Activated T-helper 1 cell treated with Interleukin-2 at 50 U/mL for 16 hours (primary cell): Measurements from ENCODE around the gene RAI1.
"Not testable (repeated sequence)": the region's sequence is repeated elsewhere in the genome, so short reads cannot be mapped to it uniquely, and the experiment has no call there.

Experiments used
- DNase-seq: peaks from one replicate; pipeline ENCODE4 v3.0.0-alpha.2; 2020; ENCODE audit warnings: low read depth

RAI1 gene

DNA sequence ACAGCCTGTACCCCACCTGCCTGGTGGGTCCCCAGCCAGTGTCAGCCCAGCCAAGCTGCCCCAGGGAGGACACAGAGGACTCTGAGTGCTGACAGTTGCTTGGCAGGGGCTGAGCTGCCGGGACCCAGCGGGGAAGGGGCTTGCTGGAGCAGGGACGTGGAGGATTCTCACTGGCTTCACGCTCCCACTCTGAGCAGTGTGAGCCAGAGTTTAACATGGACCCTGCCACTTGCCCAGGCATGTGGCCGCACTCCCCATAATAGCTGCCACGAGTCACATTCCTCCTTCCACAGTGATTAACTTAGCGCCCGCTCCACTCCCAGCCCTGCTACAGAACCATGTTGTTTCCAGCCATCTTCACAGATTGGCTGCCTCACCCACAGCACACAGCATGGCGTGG, 124.3 kb downstream of the RAI1 start:
- DNase-seq = no peak

DNA sequence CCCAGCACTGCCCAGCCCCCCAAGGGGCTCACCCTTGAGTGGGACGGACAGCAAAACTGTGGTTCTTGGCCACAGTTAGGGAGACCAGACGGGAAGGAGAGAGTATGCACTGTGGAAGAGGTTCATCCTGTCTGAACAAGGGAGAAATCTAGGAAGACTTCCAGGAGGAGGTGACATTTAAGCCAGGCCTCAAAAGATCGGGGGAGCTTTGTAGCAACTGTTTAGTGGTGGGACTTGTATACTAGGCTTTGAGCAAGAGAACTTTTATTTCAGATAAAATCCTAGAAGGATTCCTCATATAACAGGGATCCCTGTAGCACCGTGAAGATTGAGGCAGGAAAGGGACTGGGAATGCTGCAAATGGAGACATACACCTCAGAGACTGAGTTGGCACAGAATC, 124.8 kb downstream of the RAI1 start:
- DNase-seq = no peak

GRCh38 chr17:17806611-17807274, 125.5 kb downstream of the RAI1 start:
- DNase-seq = no peak

DNA sequence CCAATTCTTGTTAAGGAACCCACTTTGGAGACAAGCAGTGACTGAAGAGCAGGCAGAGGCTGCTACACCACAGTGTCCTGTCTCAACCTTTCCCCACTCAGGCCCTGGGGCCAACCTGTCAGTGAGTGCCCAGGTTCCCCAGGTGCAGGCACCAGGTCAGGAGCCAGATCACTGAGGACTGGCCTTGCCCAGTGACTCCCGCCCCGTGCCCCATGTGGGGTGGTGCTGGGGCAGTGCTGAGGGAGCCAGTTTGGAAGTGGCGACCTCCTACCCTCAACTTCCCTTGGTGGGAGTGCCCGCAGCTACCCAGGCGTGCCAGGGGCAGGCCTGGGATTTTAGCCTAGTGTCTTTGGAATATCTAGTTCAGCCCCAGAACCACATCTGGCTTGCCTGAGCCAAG, 126.2 kb downstream of the RAI1 start:
- DNase-seq = no peak

DNA sequence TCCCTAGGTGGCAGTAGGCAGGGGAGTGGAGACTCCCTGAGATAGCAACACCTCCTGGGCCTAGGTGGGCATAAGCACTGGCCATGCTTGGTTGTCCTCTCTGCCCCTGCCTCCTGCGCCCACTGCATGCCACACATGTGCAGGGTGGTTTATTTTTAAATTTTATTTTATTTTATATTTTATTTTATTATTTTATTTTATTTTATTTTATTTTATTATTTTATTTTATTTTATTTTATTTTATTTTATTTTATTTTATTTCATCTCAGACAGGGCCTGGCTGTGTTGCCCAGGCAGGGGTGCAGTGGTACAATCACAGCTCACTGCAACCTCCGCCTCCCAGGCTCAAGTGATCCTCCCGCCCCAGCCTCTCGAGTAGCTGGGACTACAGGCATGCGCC, 126.9 kb downstream of the RAI1 start:
- DNase-seq = not testable (repeated sequence)

GRCh38 chr17:17808706-17809432, 127.6 kb downstream of the RAI1 start:
- DNase-seq = no peak

DNA sequence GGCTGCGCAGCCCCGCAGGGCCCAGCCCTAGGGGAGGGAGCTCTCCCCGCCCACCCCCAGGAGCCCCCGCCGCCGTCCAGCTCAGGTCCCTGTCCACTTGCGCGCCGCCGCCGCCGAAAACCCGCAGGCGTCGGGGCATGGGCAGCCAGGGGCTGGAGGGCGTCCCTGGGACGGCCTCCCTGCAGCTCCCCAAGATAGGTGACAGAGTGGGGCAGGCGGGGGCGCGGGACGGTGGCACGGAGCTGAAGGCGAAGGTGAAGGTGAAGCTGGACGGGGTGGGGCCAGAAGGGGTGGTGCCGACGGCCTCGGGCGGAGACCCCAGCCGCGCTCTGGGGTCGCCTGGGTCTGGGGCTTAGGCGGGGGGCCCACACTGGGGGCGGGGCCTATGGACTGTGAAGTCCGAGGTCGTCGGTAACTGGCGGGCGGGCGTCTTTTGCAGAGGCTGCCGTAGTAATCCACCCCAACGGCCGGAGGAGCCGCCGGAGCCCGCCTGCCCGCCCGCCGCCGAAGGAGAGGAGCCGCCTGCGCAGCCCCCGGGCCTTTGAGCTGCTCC, 128.3 kb downstream of the RAI1 start:
- no peak for DNase-seq

- no peak for DNase-seq
Measured at GRCh38 chr17:17810084-17810894, 129.0 kb downstream of the RAI1 start.

GRCh38 chr17:17810895-17811248, 129.6 kb downstream of the RAI1 start:
- DNase-seq = no peak

DNA sequence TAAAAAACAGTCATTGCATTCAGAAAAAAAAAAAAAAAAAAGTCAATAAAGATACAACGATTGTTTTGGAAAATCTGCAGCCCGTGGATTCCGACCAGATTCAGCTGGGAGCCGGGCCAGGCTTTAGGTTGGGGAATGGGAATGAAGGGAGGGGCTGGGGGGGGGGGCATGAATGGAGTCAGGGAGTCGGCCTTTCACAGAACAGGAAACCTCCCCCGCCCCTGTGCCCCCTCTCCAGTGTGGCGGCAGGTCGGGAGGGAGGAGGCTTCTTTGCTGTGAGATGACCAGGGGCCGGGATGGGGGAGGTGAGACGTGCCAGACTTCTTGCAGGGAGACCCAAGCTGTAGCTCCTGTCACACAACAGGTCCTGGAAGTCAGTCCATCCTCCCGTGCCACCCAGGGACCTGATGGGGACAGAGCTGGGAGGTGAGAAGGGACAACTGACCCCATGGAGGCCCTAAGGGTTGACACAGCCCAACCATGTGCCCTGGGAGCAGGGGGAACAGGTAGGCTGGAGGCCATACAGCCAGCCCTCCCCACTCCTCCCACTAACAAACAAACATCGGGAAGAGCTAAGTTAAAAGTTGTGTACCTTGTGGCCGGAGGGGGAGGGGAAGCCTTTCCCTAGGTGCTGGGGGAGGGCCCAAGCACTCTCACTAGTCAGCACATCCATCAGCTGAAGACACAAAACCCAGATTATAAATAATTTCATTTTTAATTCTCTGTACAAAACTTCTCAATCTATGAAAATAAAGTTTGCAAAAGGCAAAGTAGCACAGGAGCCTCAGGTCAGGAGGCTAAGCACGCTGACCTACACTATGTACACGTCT, 130.3 kb downstream of the RAI1 start:
- no peak for DNase-seq

- DNase-seq = peak; percentile 47
Measured at GRCh38 chr17:17812211-17813054, 131.2 kb downstream of the RAI1 start.

DNA sequence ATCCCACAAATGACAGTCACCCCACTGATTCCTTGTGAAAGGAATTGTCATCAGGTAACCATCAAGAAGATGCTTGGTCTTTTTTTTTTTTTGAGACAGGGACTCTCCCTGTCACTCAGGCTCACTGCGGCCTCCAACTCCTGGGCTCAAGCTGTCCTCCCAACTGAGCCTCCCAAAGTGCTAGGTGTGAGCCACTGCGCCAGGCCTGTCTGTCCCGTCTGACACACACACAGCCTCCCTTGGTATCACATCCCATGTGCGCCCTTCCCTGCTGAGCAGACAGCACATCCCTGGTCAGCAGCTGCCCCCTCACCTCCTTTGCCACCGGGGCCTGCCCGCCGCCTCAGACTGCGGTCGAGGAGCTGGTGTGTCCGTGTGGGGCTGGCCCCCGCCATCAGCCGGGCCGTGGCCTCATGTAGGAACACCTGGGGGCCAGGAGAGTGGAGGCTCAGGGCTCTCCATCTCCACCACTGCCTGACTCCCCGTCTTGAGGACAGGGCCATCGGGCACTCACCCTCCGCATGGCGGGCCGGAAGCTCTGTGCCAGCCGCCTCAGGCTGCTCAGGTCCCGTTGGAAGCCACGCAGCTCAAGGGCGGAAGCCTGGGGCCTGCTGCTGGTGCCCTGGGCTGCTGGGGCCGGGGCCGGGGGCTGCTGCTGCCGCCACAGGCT, 131.9 kb downstream of the RAI1 start:
- no peak for DNase-seq

- no peak for DNase-seq
Measured at GRCh38 chr17:17813725-17814095, 132.5 kb downstream of the RAI1 start.

- no peak for DNase-seq
Measured at GRCh38 chr17:17814162-17815061, 133.2 kb downstream of the RAI1 start.

DNA sequence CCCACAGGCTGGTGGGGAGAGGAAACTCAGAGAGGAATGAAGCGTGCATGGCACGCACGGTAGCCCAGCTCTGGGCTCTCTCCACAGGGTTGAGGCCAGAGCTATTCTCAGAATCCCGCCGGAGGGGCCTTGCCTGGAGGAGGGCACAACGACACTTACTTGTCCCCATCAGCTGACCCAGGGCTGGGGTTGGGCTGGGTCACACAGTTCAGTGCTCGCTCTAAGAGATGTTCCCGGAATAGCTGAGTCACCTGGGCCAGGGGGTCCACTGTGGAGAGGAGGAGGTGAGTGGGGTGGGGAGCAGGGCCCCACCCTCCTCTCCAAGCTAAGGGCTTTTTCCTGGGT, 133.8 kb downstream of the RAI1 start:
- DNase-seq = no peak

DNA sequence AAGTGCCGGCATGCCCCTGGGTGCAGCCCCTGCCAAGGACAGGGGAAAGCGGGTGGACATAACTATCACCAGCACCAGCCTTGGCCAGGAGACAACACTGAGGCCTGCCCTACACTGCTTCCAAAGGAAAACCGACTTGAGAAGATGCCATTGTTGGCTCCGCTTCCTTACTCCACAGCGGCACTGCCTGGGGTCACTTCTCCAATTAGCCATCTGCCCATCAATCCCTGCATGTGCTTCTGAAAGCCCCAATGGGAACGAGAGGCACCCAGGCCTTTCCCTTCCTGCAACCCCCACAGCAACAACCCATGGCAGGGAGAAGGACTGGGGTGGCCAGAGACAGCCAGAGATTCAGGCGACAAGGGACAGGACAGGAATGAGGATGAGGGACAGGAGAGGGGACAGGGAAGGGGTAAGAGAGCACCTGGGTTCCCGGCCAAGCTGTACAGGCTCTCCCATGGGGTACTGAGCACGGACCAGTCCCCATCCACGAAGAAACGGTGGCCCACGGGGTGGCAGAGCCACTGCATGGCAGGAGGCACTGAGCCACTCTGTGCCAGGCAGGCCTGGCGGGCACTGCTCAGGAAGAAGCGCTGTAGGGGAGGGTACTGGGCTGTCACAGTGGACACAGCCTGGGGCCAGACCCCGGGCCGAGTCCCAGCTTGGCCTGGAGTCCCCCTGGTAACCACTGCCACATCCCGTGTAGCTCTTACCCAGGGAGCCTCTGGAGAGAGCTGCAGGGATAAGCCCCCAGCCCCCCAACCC, 134.4 kb downstream of the RAI1 start:
- DNase-seq = no peak

GRCh38 chr17:17816240-17816814, 135.1 kb downstream of the RAI1 start:
- DNase-seq = no peak

GRCh38 chr17:17816831-17817551, 135.7 kb downstream of the RAI1 start:
- DNase-seq = no peak
